ENCODE results near the gene CTSH.

CTSH gene

DNA sequence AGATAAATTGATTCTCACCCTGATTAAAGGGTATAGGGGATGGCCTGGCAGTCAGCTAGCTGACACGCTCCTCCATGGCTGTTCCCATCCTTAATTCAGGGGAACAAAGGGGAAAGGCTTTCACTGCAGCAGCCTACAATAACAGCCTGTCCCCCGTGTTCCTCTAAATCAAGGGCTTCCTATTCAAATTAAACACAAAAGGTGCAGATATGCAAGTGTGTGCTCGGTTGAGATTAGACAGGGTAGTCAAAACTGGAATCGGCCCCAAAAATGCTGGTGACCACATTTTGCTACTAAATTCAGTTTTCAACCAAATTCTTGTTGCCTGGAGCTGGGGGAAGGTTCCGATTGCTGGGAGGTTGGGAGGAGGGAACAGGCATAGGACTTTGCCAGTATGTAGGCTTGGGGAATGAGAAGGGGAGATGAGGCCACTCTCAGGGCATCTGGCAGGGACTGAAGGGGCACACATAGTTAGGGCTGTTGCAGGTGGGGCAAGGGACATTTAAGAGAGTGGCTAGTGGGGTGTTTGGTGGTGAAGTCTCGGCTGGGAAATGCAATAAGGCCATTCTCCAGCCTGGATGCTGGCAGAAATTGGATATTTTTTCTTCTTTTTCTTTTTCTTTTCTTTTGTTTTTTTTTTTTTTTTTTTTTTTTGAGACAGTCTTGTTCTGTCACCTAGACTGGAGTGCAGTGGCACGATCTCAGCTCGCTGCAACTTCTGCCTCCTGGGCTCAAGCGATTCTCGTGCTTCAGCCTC lies 32.9 kb upstream of the CTSH start:
- no peak for DNase-seq (ENCODE audit: low read depth, low spot score)

DNA sequence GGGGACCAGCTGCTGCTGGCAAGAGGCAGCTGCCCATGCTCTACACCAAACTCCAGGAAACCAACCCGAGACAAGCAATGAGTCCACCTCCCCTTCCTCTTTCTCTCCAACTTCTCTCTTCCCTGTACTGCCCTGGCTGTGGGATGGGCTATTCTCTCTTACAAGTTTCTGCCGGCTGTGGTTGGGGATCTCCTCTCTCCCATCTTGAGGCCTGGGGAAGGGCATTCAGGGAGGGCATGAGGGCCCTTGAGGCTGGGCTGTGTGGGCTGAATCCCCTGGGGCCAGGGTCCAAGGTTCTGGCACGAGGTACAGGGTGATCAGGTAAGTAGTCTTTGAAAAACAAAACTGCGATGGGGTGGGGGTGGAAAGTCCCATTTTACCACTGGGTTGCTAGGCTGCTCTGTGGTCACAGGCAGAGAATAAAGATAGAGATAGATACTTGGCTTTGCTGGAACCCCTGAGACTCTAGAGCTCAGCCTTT lies 32.3 kb upstream of the CTSH start:
- no peak for DNase-seq (ENCODE audit: low read depth, low spot score)

DNA sequence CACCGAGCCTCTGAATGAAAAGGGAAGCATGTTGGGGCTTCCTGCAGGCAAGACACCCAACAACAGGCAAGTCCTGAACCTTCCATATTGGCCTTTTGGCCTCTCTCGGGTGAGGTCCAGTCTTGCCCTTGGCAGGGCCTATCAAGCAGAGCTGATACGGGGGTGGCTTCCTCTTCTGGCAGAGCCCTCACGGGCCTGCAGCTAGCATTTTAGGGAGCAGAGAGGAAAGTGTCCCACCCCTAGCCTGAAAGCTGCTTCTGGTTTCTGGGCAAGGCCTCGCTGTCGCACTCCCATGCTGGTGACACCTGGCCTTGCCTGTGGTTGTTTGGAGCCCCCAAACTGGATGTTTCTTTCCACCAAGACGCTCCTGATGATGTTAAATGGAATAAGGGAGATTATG lies 31.8 kb upstream of the CTSH start:
- no peak for DNase-seq (ENCODE audit: low read depth, low spot score)

DNA sequence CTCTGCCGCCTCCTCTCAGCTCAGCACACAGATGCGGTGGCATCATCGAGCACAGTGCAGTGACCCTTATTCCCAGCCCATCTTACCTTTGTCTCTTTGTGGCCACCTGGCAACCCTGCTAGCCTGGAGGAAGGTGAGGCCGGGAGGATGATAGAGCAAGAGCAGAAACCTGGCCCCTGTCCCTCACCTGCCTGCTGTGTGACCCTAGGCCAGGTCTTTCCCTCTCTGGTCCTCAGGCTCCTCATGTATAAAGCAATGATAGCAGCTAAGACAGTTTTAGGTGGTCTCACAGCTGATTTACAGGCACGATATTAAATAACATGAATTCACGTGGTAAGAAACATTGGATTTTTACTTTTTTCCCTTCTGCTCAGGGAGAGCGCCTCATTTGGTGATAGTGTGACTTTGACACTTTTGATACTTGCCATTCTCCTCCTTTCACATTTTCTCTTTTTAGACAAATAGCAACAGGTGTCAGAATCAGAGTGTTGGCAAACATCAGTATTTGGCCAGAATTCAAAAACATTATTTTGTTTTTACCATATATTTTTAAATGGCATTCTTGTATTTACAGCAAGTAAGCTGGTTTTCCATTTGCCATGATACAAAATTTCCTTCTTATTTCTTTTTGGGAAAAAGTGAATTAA lies 29.5 kb upstream of the CTSH start:
- no peak for DNase-seq (ENCODE audit: low read depth, low spot score)

DNA sequence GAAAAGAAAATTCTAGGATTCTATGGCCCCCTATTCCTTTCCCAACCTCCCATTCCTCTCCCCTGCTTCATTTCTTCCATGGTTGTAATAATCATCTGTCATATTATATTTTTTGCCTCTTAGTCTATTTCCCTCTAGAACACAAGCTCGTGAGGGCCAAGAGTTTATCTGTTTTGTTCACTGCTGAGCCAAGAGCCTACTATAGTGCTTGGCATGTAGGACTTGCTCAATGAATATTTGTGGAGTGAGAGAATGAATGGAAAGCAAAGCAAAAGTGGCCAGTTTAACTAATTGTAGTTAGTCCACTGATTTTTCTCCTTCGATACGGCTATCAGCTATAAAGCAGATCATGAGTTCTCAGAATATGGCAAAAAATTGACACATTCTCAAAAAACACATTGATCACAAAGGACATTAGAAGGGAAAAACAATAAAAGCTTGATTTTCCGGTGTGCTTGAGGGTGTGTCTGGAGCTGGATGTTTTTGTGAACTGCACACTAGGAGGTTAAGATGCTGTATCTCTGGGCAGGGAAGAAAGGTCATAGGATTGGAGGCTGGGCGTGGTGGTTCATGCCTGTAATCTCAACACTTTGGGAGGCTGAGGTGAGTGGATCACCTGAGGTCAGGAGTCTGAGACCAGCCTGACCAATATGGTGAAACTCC lies 25.0 kb upstream of the CTSH start:
- no peak for DNase-seq (ENCODE audit: low read depth, low spot score)

DNA sequence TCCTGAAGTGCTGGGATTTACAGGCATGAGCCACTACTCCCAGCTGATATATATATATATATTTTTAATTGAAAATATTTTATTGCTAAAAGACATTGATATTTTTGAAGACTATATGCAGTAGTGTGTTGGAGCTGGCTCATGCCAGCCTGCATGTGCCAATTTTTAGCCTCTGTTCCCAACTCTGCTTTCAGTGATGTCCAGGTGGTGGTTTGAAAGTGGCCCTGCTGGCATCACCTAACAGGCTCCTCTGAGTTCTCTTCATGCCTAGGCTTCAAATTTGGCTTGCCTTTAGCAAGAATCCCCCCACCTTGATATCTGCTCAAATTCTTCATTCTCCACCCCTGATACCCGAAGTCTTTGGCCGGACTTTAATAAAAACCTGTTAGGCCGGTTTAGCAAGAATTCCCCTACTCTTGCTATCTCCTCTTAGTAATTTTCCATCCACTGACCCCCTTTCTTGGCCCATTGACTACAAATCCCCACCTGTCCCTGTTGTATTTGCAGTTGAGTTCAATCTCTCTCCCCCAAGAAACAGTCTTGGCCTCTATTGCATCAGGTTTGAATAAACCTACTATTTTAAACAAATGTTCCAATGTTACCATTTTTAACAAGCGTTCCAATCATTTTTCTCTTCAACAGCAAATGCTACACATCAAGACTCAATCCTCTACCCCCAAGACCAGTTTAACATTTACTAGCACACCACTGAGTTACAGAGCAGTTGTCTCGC lies 23.9 kb upstream of the CTSH start:
- DNase-seq (ENCODE audit: low read depth, low spot score) = no peak

DNA sequence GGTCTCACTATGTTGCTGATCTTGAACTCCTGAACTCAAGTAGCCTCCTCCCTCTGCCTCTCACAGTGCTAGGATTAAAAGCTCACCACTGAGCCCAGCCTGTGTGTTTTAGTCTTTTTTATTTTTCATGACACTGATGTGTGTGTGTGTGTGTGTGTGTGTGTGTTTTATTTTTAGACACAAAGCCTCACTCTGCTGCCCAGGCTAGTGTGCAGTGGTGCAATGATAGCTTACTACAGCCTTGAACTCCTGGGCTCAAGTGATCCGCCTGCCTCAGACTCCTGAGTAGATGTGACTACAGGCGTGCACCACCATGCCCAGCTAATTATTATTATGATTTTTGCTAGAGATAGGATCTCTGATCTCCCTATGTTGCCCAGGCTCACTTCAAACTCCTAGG lies 23.3 kb upstream of the CTSH start:
- no peak for DNase-seq (ENCODE audit: low read depth, low spot score)

DNA sequence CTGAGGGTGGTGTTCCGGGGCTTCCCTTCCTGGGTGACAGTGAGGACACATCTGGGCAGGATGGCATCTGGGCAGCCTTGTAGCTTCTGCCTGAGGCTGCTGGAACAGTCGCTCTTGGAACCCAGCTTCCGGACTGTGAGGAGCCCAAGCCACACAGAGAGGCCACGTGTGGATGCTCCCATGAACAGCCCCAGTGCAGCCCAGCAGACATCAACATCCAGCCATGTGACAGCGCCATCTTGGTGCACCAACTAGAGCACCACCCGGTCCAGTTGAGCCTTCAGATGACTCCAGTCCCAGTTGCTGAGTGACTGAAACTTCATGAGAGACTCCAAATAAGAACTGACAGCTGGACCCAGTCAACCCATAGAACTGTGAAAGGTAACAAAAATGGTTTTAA lies 15.5 kb upstream of the CTSH start:
- no peak for DNase-seq (ENCODE audit: low read depth, low spot score)

DNA sequence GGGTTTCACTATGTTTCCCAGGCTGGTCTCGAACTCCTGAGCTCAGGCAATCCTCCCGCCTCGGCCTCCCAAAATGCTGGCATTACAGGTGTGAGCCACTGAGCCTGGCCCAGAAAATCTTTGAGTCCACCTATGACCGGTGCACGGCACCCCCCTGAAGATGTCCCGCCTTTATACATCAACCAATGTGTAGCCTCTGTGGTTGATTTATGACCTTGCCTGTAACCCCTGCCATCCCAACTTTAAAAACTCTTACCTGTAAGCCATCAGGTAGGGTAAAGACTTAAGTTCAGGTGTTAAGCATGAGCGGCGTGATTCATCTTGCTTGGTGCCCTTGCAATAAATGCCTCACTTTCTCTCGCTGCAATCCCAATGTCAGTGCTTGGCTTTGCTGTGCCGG lies 14.5 kb upstream of the CTSH start:
- no peak for DNase-seq (ENCODE audit: low read depth, low spot score)

DNA sequence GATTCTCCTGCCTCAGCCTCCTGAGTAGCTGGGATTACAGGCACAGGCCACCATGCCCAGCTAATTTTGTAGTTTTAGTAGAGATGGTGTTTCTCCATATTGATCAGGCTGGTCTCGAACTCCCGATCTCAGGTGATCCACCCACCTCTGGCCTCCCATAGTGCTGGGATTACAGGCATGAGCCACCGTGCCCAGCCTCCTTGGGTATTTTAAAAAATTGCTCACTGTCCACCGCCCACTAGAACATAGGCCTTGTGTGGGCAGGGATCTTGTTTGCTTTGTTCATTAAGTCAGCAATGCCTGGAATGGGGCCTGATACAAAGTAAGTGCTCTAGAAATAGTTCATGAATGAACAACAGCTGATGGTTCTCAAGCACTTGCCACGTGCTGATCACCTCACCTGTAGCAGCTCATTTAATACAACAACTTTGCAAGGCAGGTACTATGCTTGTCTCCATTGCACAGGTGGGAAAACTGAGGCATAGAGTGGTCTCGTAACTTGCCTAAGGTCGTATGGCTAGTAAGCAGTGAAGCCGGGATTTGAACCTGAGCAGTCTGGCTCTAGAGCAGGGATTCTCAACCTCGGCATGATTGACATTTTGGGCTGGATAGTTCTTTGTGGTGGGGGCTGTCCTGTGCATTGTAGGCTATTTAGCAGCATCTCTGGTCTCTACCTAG lies 12.7 kb upstream of the CTSH start:
- no peak for DNase-seq (ENCODE audit: low read depth, low spot score)

DNA sequence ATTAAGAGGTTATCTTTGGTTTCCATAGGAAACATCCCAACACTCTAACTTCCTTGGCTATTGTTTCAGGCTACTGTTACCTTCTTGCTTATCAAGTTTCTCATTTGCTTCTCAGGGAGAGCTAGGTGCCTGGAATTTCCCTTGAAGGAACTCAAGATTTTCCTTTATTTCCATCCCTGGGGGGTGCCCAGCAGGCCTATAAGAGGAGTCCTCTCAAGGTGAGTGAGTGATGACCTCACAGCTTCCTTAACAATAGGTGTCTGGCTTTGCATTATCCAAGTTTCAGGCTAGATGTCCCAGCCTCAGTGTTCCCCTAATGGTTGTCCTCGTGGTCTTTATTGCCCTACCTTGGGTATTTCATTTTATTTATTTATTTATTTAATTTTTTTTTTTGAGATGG lies 12.1 kb upstream of the CTSH start:
- DNase-seq (ENCODE audit: low read depth, low spot score) = no peak

DNA sequence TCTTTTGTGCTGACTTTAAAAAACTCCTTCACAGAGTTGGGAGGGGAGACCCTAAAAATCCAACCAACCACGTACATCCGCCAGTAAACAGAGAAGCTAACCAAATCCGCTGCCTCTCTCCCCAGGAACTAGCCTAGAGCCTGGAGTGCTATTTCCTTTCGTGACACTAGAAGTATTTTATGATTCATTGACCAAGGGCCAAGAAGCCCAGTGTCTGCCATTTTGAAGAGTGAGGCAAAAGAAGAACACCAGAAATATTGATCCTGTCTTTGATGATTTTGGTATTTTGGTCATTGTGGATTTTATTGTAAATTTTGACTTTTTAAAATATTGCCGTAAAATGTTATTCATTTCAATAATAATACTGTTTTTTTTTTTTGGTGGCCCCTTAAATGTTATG lies 10.5 kb upstream of the CTSH start:
- DNase-seq (ENCODE audit: low read depth, low spot score) = no peak

DNA sequence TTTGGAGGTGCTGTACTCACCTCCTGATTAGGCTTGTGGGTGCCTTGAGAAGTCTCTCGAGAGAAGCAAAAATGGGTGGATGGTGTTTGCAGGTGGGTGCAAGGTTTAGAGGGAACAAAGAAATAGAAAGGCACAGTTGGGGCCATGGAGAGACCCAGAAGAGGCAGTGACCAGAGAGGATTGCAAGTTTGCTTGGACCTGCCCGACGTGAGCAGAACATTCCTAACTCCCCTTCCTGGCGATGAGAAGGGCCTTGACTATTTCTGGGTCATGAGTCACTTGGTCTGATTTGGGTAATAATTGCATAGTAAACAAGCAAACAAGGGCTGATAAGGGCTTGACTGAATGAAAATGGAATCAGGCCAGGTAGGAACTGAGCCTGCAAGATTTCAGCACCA lies 7.0 kb upstream of the CTSH start:
- DNase-seq (ENCODE audit: low read depth, low spot score) = no peak

DNA sequence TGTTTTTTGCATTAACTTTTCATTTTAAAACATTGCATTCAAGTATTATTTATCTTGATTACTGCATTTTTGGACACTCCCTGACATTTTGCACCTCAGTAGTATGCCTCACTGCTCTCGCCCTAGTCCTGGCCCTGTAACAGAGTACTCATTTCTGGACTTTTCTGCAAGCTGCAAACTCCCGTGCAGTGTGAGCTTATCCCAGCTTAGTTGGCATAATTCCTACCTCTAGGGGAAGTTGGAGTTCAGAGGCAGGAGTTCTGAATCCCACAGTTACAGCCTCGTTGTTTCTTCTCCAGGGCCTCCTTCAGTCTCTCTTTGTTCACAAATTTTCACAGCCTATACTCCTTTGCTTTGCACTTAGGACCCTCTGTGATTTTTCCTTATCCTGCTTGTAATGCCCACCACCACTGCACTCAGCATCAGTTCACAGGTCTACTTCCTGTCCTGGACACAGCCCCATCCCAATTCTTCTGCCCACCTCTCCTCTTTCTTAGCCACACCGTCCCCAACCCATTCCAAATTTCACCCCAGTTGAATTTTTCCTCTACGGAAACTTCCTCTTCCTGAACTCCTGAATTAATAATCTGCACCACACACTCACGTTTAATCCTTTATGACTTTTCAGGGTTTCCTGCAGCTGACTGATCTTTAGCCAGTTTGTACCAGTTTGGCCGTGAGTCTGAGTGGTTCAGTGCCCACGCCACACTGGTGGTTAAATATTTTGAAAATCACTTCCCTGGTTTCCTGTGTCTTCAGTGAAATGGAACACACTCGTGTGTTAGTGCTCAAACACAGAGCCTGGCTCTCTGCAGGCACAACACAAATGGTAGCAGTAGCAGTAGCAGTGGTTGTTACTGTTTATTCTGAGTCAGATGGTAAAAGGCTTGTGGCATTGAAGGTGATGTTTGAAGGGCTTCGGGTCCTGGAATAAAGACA lies 6.3 kb upstream of the CTSH start:
- no peak for DNase-seq (ENCODE audit: low read depth, low spot score)

DNA sequence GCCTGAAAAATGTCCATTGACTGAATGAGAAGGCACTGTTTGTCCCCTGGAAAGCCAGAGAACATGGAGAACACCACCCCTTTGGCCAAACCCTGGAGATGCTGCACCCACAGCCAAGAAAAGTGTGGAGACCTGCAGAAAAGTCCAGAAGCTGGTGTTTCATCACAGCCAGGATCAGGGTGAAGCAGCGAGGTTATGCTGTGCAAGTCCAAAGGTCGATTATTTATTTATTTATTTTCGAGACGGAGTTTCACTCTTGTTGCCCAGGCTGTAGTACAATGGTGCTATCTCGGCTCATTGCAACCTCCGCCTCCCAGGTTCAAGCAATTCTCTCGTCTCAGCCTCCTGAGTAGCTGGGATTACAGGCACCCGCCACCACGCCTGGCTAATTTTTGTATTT lies 5.5 kb upstream of the CTSH start:
- no peak for DNase-seq (ENCODE audit: low read depth, low spot score)

DNA sequence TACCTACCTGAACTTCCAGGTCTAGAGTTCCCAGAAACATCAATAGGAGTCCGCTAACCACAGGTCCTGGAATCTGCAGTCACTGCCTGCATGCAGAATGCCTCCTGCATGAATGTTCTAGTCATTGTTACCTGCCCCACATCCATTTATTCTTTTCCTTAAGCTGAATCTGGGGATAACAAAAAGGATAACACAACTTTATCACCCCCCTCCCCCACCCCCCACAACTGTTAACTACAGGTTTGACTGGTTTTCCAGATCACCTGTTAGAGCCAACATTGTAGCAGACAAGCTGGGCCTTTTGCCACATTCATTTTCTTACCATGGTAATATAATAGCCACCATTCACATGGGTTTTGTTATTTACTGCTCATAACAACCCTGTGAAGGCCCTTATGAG lies 4.6 kb upstream of the CTSH start:
- DNase-seq (ENCODE audit: low read depth, low spot score) = no peak

DNA sequence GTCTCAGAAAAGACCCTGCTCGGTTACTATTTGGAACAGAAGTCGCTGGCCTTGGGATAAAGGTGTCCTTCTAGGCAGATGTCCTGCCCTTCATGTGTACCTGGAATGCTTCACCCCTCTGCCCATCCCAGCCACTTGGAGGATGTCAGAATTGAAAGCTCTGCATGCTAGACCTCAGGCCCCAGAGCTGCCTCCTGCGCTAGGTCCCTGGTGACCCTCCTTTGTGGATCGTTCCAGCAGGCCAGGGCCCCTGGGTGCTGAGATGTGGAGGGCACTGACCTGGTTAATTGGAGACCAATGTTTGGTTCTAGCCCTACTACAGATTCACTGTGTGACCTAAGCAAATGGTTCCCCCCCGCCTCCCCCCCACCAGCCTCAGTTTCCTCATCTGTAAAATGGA lies 2.7 kb upstream of the CTSH start:
- DNase-seq (ENCODE audit: low read depth, low spot score) = no peak

DNA sequence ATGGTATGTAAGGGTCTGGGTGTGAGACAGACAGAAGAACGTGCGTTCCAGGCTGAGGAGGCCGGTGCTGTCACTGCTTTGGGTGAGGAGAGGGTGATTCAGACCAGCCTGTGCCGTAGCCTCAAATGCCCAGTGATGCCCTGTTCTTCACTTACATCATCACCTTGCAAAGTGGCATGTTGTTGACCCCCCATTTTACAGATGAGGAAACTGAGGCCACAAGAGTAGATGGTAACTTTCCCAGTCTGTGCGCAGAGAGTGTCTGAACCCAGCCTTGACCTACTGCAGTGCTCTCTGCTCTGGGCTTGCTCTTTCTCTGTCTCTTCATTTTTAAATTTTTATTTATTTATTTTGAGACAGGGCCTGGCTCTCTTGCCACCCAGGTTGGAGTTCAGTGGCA lies 1.6 kb upstream of the CTSH start:
- no peak for DNase-seq (ENCODE audit: low read depth, low spot score)

DNA sequence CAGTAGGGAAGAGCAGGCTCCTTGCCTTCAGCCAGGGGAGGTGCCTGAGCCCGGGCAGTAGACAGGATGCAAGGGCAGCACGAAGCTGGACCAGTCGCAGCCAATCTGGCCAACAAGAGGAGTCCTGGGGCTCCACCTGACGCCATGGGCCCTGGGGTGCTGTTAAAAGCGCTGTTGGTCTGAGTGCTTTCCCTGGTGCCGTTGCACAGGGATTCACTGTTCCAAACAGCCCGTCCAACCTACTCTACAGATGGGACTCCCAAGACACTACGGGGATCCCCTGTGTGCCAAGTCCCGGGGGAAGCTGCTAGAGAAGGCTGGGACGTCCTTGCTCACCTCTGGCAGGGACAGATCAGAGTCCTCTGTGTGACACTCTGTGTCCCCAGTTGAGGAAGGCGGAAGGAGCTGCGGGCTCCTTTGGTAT lies 632 bp downstream of the CTSH start:
- no peak for DNase-seq (ENCODE audit: low read depth, low spot score)

DNA sequence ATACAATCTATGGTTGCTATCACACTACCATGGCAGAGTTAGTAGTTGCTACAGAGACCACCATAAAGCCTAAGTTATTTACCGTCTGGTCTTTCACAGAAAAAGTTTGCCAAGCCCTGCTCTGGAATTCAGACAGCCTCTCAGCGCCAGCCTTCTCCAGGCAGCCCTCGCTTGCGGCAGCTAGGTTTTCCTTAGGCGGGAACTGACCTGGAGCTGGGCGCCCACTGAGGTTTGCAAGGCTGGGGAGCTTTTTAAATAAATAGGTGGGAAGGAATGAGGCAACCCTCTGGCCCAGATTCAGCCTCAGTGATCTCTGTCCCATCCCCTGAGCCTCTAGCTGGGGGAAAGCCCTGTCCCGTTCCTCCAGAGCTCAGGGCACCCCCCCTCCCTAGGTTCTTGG lies 1.2 kb downstream of the CTSH start:
- DNase-seq (ENCODE audit: low read depth, low spot score) = no peak

DNA sequence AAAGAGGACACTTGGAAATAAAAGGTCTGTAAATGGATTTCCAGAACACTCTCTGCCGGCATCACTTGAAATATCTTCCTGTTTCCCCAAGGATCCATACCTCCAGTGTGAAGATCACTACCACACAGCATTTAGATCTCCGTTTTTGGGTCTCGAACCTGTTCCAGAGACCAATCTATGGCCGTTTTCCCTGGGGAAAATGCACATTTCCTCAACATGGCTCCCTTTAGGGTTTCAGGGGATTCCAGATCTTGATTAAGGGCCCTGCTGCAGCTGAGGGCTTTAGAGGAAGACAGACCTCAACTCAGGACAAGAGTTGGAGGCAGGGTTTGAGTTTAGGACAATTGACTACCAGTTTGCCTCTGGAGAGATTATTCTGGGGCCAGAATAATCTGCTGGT lies 2.1 kb downstream of the CTSH start:
- no peak for DNase-seq (ENCODE audit: low read depth, low spot score)
